K562 (cell line): ENCODE data around the gene SIGLEC14. TPM values are rescaled to one million over a fixed set of nuclear protein-coding genes. Genes with fewer than 3 reads are reported as not detected.

Experiments used
- ATAC-seq: fragments of 200-7000 bp; cut with Tn5 transposase; 3 replicates; pipeline ENCODE4 v1.9.1; 2020; ENCODE audit warnings: moderate library complexity
- BruUV-seq: library from RNA; stranded (reverse); fragments of 400-500 nt; replicated peaks from 2 replicates; lab custom pipeline; 2021; lab: Mats Ljungman, UMichigan
- CTCF ChIA-PET: fragments of 300-600 bp; formaldehyde crosslinking; extraction: SDS; loops from one replicate; lab custom pipeline; 2021; ENCODE audit warnings: low intra/inter-chr PET ratio; lab: Yijun Ruan, JAX
- POLR2A ChIA-PET: fragments of 300-600, 350-650 bp; sonication (Branson Sonifier 250); formaldehyde crosslinking; extraction: SDS; loops from one replicate; lab custom pipeline; 2021; ENCODE audit warnings: antibody characterized with exemption, inconsistent platforms; lab: Yijun Ruan, JAX
- DNase-seq, 4 experiments: peaks; one replicate each; pipeline versions ENCODE4 v3.0.0 to v3.0.0-alpha.2; 2011 to 2018; ENCODE audit warnings: low spot score in 3 of 4, mixed read lengths in 3 of 4; ENCODE audit errors: extremely low read depth in 1 of 4
- FAIRE-seq: peaks from 2 replicates; lab custom pipeline; 2011; peaks lifted over from hg19 to GRCh38; lab: Jason Lieb, UNC
- H2AFZ ChIP-seq: 2 replicates; pipeline ENCODE4 v1.6.0; 2011; ENCODE audit warnings: low read depth, low read length, control low read depth, inconsistent platforms
- H3K27ac ChIP-seq: fragments of 200-600 bp; 3 replicates; pipeline ENCODE4 v1.8.0; 2011; ENCODE audit warnings: low read depth, mild to moderate bottlenecking, control low read depth, inconsistent platforms, low read length, moderate library complexity, mixed read lengths; ENCODE audit errors: extremely low read depth
- H3K27me3 ChIP-seq, 2 experiments: fragments of 300-600 bp in 1 of 2; 2 replicates in 1 of 2; 3 replicates in 1 of 2; pipeline versions ENCODE4 v1.6.0 to v1.8.0; 2011; ENCODE audit warnings: inconsistent platforms in 2 of 2, low read length in 2 of 2, mild to moderate bottlenecking in 1 of 2, mixed read lengths in 1 of 2, moderate library complexity in 1 of 2; ENCODE audit not compliant: control insufficient read depth in 2 of 2, insufficient read depth in 2 of 2
- H3K36me3 ChIP-seq: fragments of 300-600 bp; 3 replicates; pipeline ENCODE4 v1.8.0; 2011; ENCODE audit warnings: mild to moderate bottlenecking, low read length, inconsistent platforms; ENCODE audit not compliant: control insufficient read depth, insufficient read depth
- H3K4me1 ChIP-seq, 2 experiments: fragments of 200-600 bp in 1 of 2; replicated peaks in 1 of 2; 2 replicates in 1 of 2; 3 replicates in 1 of 2; pipeline versions ENCODE4 v1.5.1 to v1.8.0; 2011; ENCODE audit warnings: inconsistent platforms in 2 of 2, low read length in 2 of 2, mild to moderate bottlenecking in 1 of 2, mixed read lengths in 1 of 2, moderate library complexity in 1 of 2; ENCODE audit not compliant: control insufficient read depth in 2 of 2, insufficient read depth in 2 of 2
- H3K4me2 ChIP-seq: 2 replicates; pipeline ENCODE4 v1.6.1; 2011; ENCODE audit warnings: low read length, control low read depth, inconsistent platforms, mixed read lengths; ENCODE audit not compliant: insufficient read depth
- H3K4me3 ChIP-seq: fragments of 200-600 bp; sonication (generic), shearing (Covaris generic); 2 replicates; pipeline ENCODE4 v1.5.1; 2016; ENCODE audit warnings: control low read depth, inconsistent platforms
- H3K79me2 ChIP-seq: fragments of 200-600 bp; 3 replicates; pipeline ENCODE4 v1.8.0; 2011; ENCODE audit warnings: low read length, inconsistent platforms; ENCODE audit not compliant: control insufficient read depth, insufficient read depth
- H3K9ac ChIP-seq, 2 experiments: 2 replicates each; pipeline versions ENCODE4 v1.6.0 to v1.6.1; 2011; ENCODE audit warnings: low read depth in 2 of 2, low read length in 2 of 2, control low read depth in 1 of 2, inconsistent platforms in 1 of 2, mild to moderate bottlenecking in 1 of 2, mixed read lengths in 1 of 2; ENCODE audit not compliant: insufficient read depth in 1 of 2
- H3K9me1 ChIP-seq: one replicate; pipeline ENCODE4 v1.6.0; 2011; ENCODE audit warnings: inconsistent platforms, mild to moderate bottlenecking, low read length, moderate library complexity; ENCODE audit not compliant: control insufficient read depth, insufficient read depth
- H3K9me3 ChIP-seq: replicated peaks from 2 replicates; pipeline ENCODE4 v1.5.1; 2011; ENCODE audit warnings: low read depth, low read length, inconsistent platforms; ENCODE audit not compliant: control insufficient read depth, insufficient read depth
- H4K20me1 ChIP-seq: replicated peaks from 2 replicates; pipeline ENCODE4 v1.6.1; 2011; ENCODE audit warnings: low read length, inconsistent platforms, mixed read lengths; ENCODE audit not compliant: control insufficient read depth, insufficient read depth
- EGR1 ChIP-seq: fragments of 450-650 bp; conservative IDR thresholded peaks from 2 replicates; pipeline ENCODE4 v1.6.1; 2017; ENCODE audit warnings: mild to moderate bottlenecking
- EZH2 ChIP-seq: IDR thresholded peaks from 2 replicates; pipeline ENCODE4 v1.6.1; 2012; ENCODE audit warnings: low read depth, mild to moderate bottlenecking, inconsistent platforms, low read length, borderline replicate concordance
- HDAC6 ChIP-seq: IDR thresholded peaks from 2 replicates; pipeline ENCODE4 v1.6.1; 2012; ENCODE audit warnings: low read depth, mild to moderate bottlenecking, control low read depth, inconsistent platforms, low read length, moderate library complexity
- PCBP2 ChIP-seq: fragments of 200-400 bp; formaldehyde crosslinking; IDR thresholded peaks from 2 replicates; pipeline ENCODE4 v1.6.1; 2018; ENCODE audit warnings: low read length, low read depth, mild to moderate bottlenecking, moderate library complexity; ENCODE audit not compliant: poor library complexity, severe bottlenecking
- PHB2 ChIP-seq: fragments of 450-650 bp; IDR thresholded peaks from 2 replicates; pipeline ENCODE4 v1.6.1; 2017; ENCODE audit warnings: low read depth
- SPI1 ChIP-seq: IDR thresholded peaks from 2 replicates; pipeline ENCODE4 v1.6.1; 2011; ENCODE audit warnings: low read depth, low read length, control low read depth, borderline replicate concordance
- TCF3 ChIP-seq: sonication (generic); formaldehyde crosslinking; IDR thresholded peaks from 2 replicates; pipeline ENCODE4 v1.4.0; 2020; ENCODE audit warnings: mild to moderate bottlenecking, missing genetic modification reagents
- XRCC4 ChIP-seq: IDR thresholded peaks from one replicate; pipeline ENCODE4 v1.6.1; 2011; ENCODE audit not compliant: insufficient read depth, insufficient read length; ENCODE audit errors: extremely low read depth
- ZFP1 ChIP-seq: fragments of 450-650 bp; formaldehyde crosslinking; IDR thresholded peaks from 2 replicates; pipeline ENCODE4 v1.4.0; 2020; ENCODE audit warnings: mild to moderate bottlenecking, mixed read lengths
- ZFPM2 ChIP-seq: fragments of 250-450 bp; sonication (Bioruptor Pico); IDR thresholded peaks from 2 replicates; pipeline ENCODE4 v1.5.1; 2022; ENCODE audit warnings: mild to moderate bottlenecking
- ZNF239 ChIP-seq: fragments of 250-450 bp; sonication (Bioruptor Pico); IDR thresholded peaks from 2 replicates; pipeline ENCODE4 v1.4.0; 2020; ENCODE audit warnings: mild to moderate bottlenecking
- ZNF707 ChIP-seq: fragments of 250-450 bp; sonication (Bioruptor Pico); conservative IDR thresholded peaks from 2 replicates; pipeline ENCODE4 v1.8.0; 2022; ENCODE audit warnings: inconsistent platforms, mild to moderate bottlenecking, moderate library complexity
- WGBS: fragments of 100-300 bp; shearing (Covaris generic); methylation state at CpG from one replicate; pipeline ENCODE4 v1.1.6; 2016; ENCODE audit warnings: low coverage, mixed read lengths; ENCODE audit not compliant: insufficient coverage; ENCODE audit errors: missing lambda C conversion rate; 5-methylcytosine and 5-hydroxymethylcytosine counted together
- in situ Hi-C: fragments of 300-500 bp; cut with MboI; formaldehyde crosslinking; loops from 4 replicates; pipeline ENCODE4 v1.15.0; 2018; ENCODE audit warnings: inconsistent platforms, mixed read lengths
- intact Hi-C: fragments of 100-400 bp; cut with micrococcal nuclease; formaldehyde crosslinking; loops from 2 replicates; pipeline ENCODE4 v1.14.2; 2022
- polyA plus RNA-seq, 8 experiments: library from polyadenylated mRNA; depleted of rRNA in 4 of 8; stranded (reverse) in 5 of 8; unstranded in 3 of 8; fragments of >200 nt; fragmentation: Nextera tagmentation in 2 of 8; fragmentation: Illumina TruSeq in 1 of 8; extraction: Ambion mirVana in 2 of 8; extraction: Trizol in 1 of 8; gene quantifications; 2 replicates each; pipeline versions ENCODE4 v1.2.1 to v1.2.3, GENCODE V29; 2011 to 2014; ENCODE audit warnings: inconsistent platforms in 1 of 8, missing spikeins in 1 of 8
- total RNA-seq, 7 experiments: library from RNA; depleted of rRNA in 6 of 7; stranded (reverse); fragments of >200 nt in 6 of 7; fragmentation: Illumina TruSeq in 2 of 7; extraction: Trizol in 2 of 7; gene quantifications; 2 replicates each; pipeline versions ENCODE4 v1.2.1 to v1.2.3, GENCODE V29; 2011 to 2021; ENCODE audit warnings: low replicate concordance in 1 of 7
- TF ChIP-seq, protein P1 (sequence below): fragments of 450-650 bp; conservative IDR thresholded peaks from 2 replicates; pipeline ENCODE4 v1.6.1; 2016; ENCODE audit warnings: missing genetic modification characterization, low read depth, mild to moderate bottlenecking, missing compliant biosample characterization, moderate library complexity
- TF ChIP-seq, protein P2 (sequence below): conservative IDR thresholded peaks from 2 replicates; pipeline ENCODE4 v1.6.1; 2011; ENCODE audit warnings: low read depth, mild to moderate bottlenecking, low read length; ENCODE audit not compliant: control insufficient read depth
- TF ChIP-seq, protein P3 (sequence below): sonication (generic); formaldehyde crosslinking; IDR thresholded peaks from 2 replicates; pipeline ENCODE4 v1.8.1; 2022; ENCODE audit warnings: missing genetic modification reagents
- TF ChIP-seq, protein P4 (sequence below): sonication (generic); formaldehyde crosslinking; IDR thresholded peaks from 2 replicates; pipeline ENCODE4 v1.8.0; 2023; ENCODE audit warnings: mild to moderate bottlenecking, missing genetic modification reagents
- TF ChIP-seq, protein P5 (sequence below): fragments of 250-450 bp; sonication (Bioruptor Pico); IDR thresholded peaks from 2 replicates; pipeline ENCODE4 v1.5.0; 2022; ENCODE audit warnings: mild to moderate bottlenecking

Gene SIGLEC14
- total and polyA plus RNA-seq, 9 of the 15 experiments (the other 6 are each of a cell fraction or from before 2014, with no cell fraction given), result not detected

DNA sequence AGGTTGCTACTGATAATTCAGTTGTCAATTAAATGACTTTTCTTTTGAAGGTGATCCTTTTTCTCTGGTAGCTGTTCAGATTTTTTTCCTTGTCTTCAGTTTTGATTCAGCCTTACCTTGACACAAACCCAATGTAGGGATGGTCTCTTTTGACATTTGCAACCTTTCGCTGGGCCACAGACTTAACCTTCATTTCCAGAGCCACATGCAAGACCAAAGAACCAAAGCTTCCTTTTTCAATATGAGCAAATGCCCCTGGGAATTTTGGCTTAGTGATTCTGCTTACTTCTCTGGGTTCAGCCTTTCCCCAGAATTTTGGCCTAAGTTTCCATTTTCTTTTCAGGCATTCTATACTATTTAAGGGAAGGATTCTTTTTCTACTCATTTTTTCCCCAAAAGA lies 36.0 kb downstream of the SIGLEC14 start:
- no peak for DNase-seq
- FAIRE-seq, result no peak
- H3K4me2 ChIP-seq, result no peak overlapping the region
- H3K4me1 ChIP-seq, result no peaks in the 10 kb centered on the region
- ChIA-PET CTCF (no interaction called here), POLR2A (no interaction called here)
- in situ Hi-C loops (no loop called here), intact Hi-C loops (no loop called here)
- H3K9me1 ChIP-seq, result no peaks in the 10 kb centered on the region
- 0% methylated on average over 1 of the region's 1 CpG for WGBS
- H3K4me3 ChIP-seq, result no peak overlapping the region
- no peaks in the 10 kb centered on the region for H3K79me2 ChIP-seq
- H4K20me1 ChIP-seq, result no peaks in the 10 kb centered on the region
- H3K27me3 ChIP-seq, result peaks cover 13 to 29% of the 10 kb centered on the region in 2 experiments
- no TSS peak for BruUV-seq
- ATAC-seq, result no peak
- no peak overlapping the region for H2AFZ ChIP-seq
- H3K9me3 ChIP-seq, result no peaks in the 10 kb centered on the region
- H3K9ac ChIP-seq, result no peak overlapping the region
- no peaks in the 10 kb centered on the region for H3K36me3 ChIP-seq
- no peak overlapping the region for H3K27ac ChIP-seq
- TF ChIP-seq PCBP2 (no peak), HDAC6 (no peak), ZNF707 (no peak), EZH2 (no peak), XRCC4 (no peak), EGR1 (no peak), ZFP1 (CRISPR knock-in tag) (no peak), TCF3 (CRISPR knock-in tag) (no peak), ZNF239 (no peak), ZFPM2 (CRISPR knock-in tag) (no peak), PHB2 (no peak), SPI1 (no peak)
- TF ChIP-seq, protein P1, sequence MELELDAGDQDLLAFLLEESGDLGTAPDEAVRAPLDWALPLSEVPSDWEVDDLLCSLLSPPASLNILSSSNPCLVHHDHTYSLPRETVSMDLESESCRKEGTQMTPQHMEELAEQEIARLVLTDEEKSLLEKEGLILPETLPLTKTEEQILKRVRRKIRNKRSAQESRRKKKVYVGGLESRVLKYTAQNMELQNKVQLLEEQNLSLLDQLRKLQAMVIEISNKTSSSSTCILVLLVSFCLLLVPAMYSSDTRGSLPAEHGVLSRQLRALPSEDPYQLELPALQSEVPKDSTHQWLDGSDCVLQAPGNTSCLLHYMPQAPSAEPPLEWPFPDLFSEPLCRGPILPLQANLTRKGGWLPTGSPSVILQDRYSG (tag), result no peak
- TF ChIP-seq, protein P2, sequence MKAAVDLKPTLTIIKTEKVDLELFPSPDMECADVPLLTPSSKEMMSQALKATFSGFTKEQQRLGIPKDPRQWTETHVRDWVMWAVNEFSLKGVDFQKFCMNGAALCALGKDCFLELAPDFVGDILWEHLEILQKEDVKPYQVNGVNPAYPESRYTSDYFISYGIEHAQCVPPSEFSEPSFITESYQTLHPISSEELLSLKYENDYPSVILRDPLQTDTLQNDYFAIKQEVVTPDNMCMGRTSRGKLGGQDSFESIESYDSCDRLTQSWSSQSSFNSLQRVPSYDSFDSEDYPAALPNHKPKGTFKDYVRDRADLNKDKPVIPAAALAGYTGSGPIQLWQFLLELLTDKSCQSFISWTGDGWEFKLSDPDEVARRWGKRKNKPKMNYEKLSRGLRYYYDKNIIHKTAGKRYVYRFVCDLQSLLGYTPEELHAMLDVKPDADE, result no peak
- TF ChIP-seq, protein P3, sequence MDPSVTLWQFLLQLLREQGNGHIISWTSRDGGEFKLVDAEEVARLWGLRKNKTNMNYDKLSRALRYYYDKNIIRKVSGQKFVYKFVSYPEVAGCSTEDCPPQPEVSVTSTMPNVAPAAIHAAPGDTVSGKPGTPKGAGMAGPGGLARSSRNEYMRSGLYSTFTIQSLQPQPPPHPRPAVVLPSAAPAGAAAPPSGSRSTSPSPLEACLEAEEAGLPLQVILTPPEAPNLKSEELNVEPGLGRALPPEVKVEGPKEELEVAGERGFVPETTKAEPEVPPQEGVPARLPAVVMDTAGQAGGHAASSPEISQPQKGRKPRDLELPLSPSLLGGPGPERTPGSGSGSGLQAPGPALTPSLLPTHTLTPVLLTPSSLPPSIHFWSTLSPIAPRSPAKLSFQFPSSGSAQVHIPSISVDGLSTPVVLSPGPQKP (CRISPR knock-in tag), result no peak
- TF ChIP-seq, protein P4, sequence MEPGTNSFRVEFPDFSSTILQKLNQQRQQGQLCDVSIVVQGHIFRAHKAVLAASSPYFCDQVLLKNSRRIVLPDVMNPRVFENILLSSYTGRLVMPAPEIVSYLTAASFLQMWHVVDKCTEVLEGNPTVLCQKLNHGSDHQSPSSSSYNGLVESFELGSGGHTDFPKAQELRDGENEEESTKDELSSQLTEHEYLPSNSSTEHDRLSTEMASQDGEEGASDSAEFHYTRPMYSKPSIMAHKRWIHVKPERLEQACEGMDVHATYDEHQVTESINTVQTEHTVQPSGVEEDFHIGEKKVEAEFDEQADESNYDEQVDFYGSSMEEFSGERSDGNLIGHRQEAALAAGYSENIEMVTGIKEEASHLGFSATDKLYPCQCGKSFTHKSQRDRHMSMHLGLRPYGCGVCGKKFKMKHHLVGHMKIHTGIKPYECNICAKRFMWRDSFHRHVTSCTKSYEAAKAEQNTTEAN, result no peak
- TF ChIP-seq, protein P5, sequence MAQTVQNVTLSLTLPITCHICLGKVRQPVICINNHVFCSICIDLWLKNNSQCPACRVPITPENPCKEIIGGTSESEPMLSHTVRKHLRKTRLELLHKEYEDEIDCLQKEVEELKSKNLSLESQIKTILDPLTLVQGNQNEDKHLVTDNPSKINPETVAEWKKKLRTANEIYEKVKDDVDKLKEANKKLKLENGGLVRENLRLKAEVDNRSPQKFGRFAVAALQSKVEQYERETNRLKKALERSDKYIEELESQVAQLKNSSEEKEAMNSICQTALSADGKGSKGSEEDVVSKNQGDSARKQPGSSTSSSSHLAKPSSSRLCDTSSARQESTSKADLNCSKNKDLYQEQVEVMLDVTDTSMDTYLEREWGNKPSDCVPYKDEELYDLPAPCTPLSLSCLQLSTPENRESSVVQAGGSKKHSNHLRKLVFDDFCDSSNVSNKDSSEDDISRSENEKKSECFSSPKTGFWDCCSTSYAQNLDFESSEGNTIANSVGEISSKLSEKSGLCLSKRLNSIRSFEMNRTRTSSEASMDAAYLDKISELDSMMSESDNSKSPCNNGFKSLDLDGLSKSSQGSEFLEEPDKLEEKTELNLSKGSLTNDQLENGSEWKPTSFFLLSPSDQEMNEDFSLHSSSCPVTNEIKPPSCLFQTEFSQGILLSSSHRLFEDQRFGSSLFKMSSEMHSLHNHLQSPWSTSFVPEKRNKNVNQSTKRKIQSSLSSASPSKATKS (CRISPR knock-in tag), result no peak
